Measurements from ENCODE around the gene HDAC8.

HDAC8 gene

DNA sequence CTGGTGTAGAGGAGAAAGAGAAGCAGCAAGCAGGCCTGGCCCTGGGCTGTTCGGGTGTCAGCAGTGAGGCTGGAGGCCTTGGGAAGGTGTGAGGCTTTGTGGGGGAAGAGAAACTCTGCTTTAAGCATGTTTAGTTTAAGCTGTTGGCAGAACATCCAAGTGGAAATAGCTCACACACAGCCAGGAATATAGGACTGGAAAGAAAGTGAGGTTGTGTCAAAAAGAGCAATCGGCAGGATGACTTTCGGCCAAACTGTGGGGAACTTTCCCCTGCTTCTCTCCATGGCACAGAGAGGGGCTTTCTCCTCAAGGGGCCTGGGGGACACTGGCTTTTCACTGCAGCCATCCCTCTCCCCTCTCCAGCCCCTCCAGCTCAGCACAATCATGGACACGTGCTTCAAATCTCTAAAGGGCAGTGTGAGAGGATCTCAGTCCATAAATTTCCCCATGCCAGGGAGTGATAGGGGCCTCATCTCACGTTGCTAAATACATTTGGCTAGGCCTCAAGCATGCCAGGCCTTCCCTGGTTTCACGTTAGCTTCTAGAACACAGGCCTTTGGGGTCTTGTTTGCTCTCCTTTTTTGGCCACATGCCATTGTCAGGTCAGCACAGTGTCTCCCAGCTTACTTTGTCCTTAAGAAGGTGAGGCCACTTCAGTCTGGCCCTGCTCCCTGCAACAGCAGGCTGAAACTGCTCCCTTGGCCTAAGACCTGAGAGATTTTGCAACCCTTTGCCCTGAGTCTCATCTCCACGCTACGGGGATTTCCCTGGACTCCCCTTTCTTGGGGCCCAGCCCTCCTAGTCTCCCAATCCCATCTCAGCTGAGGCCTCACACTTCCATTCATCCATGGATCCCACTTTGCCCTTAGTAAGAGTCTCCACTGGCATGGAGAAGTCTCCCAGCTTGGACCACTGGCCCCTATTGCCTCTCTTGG lies 258.7 kb downstream of the HDAC8 start:
- no peak for DNase-seq

DNA sequence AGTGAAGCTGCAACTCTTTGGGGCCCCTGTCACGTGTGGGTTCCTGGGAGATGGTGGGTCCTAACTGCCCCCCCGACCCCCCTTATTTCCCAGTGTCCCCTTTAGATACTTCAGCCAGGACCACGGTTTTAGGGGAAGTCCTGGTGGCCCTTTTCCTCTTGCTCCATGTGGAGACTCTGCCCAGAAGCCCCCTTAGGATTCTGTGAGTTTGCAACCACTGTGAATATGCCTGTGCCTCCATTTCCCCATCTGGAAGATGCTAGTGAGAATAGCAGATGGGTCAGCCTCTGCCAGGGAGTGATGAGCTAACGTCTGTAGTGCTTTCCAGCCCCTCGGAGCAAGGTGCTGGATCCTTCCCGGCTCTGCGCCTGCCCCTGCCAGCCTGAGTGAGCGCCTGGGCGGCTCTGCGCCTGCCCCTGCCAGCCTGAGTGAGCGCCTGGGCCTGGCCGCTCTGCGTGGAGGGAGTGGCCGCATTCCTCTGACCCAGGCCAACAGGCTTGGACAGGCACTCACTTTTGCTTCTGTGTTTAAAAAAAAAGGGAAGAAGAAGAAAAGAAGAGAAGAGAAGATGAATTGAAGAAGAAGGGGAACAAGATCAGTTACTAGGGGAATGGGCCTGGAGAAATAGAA lies 260.2 kb downstream of the HDAC8 start:
- DNase-seq: no peak

DNA sequence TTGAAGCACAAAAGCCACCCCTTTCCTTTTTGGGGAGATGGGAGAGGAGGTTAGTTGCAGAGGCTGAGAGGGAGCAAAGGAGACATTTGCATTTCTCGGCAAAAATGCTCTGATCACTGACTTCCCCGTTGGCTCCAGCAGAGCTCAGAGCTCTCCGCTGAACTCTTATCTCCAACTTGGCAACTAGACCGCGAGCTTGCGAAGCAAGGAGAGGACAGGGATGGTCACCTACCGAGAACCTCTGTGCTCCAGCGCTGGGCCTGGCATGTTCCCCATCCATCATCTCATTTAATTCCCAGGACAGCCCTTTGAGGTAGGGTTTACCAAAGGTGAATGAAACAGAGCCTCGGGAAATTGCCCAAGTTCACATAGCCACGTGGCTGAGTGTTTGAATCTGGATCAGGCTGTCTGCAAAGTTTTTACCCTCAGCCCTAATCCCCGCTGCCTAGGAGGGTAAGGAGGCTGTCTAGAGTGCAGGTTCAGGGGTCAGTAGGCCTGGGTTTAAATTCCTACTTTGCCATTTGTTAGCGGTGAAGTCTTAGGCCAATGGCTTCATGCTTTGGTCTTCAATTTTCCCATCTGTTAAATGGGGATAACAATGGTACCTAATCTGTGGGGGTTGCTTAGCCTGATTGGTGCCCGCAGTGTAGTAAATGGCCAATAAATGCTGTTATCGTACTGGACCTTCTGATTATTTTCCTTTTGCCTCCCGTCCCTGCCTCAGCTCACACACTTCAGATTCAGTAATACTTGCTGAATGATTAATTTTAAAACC lies 263.2 kb downstream of the HDAC8 start:
- DNase-seq: no peak

DNA sequence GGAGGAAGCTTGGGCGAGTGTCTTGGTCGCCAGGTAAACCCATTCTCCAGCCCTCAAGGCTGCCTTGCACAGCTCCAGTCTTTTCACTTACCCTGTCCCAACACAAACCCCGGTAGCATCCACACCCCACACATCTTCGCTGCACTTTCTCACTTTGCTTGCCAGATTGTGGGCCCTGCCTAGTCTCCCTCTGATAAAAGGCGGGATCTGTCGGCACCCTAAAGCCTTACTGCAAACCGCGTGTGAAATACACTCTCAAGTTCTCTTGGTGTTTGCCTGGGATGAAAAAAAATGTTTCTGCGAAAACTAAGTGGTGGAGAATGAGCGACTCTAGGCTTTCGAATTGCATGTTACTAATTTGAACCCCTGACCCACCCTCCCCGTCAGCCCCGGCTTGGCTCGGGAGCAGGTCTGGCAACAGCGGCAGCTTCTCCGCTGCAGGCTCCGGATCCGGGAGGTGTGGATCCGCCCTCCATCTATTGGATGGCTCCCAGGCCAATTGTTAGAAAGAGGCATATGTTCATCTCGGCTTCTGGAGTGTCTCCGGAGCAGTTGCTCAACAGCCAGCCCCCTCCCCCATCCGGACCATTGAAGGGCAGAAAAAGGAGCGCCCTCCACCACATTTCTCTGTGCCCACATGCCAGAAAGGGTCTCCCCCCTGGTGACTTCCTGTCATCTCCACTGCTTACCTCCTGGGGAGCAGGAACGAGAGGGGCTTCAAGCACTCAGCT lies 263.9 kb downstream of the HDAC8 start:
- DNase-seq: no peak

DNA sequence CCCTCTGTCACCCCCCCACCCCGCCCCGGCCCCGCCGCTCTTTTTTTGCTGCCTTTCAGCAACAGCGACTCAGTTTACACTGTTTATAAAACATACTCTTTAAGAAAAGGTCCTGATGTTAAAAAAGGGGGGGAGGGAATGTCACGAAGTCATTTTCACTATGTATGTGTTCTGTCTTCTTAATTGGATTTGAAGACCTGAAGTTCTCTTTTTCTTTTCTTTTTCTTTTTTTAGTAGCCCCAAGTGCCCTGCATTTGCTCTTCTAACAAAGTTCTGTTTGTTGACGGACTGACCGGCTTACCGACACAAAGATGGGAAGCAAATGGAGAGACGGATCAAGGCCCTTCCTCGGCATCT lies 264.5 kb downstream of the HDAC8 start:
- DNase-seq: no peak

DNA sequence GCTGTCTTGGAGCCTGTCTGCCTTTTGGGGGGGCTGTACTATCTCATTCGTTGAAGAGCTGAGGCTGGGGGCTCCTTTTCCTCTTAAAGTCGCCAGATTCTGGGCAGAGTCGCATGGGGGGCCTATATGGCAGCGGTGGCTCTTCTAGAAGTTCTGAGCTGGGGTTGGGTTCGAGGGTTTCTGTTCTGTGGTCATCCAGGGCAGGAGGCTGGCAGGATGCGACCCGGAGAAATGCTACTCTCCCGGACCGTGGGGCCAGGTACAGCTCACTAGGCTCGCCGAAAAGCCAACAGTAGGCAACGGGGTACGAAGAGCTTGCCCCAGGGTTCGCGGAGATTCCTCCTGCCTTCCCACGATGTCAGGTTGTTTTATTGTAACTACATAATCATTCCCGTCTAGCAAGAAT lies 265.0 kb downstream of the HDAC8 start:
- no peak for DNase-seq

DNA sequence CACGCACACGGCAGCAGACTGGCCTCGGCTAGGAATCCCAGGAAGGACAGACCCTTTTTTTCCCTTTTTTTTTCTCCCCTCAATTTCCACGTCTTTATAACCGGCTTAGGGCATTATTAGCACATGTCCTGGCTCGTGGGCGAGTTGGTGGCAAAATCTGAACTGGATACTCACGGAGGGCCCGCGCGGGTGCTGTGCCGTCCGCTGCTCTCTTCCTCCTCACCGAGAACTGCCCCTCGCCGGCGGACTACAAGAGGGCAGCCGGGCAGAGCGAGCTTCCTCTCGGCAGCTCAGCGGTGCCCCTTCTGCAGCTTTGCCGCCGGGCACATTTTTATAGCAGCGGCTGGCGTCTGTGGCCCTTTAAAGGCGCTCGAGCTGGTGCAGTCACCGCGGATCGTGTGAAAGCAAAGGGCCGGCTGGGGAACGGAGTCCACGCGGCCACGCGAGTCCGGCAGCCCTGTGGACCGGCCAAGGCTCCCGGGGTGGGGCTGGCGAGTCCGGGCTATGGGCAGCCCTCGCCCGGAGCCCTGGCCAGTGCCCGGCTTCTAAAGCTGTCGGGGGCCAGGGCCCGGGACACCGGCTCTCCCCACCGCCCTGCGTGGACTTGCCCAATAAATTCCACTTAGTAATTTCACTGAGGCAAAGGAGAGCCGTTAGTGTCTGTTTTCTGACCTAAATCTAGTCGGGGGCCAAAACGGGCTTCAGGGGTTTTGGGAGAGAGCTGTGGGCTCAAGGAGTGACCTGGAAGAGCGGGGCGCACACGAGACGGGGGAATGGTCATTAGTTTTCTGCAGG lies 265.6 kb downstream of the HDAC8 start:
- peak; percentile 5 to 38 for DNase-seq

DNA sequence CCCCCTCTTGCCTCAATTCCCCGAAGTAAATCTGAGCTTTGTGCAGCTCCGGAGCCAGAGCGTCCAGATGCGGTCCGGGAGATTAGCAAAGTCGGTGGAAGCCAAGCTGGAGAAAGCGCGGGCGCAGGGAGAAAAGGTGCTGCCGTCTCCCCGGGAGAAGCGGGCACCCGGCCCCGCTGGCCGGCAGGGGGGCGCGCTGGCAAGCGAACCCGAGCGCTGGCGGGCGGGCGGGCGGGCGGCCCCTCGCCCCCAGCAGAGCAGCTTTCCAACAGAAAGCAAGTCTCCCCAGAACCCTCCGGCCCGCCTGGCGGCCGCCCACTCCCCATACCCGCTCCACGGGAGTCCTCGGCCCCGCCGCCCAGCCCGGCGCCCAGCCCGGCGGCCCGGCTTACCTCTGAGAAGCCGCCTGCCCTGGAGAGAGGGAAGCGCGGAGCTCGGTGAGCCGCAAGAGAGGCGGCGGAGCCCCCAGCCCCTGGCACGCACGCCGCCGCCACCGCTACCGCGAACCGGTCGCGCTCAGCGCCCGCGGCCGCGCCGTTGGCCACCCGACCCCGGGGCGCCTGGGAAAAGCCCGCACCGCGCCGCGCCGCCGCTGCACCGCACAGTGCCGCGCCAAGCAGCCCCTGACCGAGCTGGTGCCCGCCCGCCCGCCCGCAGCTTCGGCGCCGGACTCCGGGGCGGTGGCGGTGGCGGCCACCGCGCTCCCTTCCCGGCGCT lies 266.4 kb downstream of the HDAC8 start:
- no peak for DNase-seq

DNA sequence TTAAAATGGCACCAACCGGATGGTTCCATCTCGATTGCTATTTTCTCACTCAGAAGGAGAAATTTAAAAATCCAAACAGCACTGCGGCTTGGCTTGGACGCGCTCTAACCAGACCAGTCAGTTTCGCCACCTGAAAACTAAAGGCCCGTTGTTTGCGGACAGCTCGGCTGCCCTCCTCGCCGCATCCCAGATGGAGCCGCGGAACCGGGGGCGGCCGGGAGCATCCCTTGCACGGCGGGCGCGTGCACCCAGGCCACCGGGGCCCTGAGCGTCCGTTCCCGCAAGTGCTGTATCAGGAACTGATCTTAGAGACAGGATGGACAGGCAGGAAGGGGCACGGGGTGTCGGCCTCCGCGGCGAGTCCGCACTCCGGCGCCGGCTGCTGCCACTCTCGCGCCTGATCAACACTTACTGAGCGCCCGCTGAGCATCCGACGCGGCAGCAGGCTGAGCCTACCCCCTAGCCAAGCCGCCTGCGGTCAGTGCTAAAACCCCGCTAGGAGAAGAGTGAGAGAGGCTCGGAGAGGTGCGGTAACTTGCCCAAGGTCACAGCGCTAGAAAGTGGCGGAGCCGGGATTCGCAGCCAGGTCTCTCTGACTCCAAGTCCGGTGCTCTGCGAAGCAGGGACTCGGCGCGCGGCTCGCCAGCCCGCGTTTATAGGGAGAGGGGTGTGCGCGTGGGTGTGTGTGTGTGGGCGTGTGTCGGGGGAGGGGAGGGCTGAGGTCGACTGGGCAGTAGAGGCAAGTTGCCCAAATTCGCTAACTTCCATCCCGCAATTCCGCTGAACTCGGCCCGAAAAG lies 267.2 kb downstream of the HDAC8 start, which contains the start of gene CITED1:
TSS of gene CITED1 (minus strand) at position 629 of the 799 bp plus-strand sequence. CDS start 3,045 bp downstream, outside the sequence.
- no peak for DNase-seq

DNA sequence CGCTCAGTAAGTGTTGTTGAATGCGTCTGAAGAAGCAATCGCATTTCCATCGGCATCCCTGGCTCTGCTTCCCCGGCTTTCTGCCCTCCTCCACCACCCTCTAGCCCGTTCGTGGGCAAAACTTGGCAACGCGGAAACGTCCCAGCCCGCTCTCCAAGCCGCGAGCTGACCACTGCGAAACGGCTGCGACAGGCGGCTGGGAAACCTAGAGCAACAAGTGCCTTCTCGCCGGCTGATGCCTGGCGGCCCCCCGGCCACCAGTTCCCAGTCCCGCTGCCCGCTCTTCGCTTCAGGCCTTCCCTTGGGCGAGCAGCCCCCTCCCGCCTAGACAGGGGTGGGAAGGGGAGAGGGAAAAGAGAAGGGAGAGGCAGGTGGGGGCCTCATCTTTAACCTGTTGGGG lies 267.8 kb downstream of the HDAC8 start:
- DNase-seq: no peak

DNA sequence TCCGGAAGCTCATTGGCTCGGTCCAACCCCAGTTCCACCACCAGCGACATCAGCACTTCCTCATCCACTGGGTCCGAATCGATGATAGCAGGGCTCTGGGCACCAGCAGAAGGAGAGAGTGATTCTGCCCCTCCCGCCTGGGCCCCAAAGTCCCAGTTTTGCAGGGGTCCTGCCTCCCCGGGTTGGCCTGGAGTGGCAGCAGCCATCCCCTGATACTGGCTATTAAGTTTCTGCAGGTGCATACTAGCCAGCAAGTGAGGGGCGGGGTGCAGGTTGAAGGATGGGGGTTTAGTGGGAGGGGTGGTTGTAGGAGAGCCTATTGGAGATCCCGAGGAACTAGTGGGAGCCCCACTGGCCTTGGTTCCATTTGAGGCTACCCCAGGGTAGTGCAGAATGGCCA lies 270.9 kb downstream of the HDAC8 start:
- DNase-seq: no peak

DNA sequence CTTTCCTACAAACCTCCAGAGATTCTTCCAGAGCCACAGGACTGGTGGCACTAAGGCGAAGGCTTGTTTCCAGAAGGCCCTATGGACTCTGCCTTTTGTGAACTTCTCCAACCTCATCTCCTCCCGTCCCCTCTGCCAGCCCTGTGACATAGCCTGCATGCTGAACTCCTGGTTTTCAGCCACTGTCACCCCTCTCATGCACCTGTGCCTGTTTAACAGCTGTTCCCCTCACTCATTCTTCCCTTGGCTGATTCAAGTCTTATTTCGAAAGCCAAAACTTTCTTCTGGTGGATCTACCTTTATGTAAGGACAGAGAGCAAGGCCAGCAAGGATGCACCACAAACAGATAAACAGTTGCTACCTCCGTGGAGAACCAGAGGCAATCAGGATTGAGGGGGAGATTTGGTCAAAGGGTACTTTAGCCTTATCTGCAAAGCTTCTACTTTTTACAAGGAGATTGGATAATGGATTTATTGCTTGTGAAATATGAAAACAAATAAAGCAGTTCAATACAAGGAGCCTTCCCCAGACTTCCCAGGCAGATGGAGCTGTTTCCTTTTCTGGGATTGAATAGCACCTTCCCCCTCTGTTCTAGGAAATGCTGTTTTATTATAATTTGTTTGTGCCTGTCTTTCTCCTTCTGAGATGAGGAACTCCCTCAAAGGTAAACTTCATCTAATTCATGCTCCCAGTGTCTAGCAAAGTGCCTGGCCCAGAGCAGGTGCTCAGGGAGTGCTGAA lies 272.6 kb downstream of the HDAC8 start:
- no peak for DNase-seq

DNA sequence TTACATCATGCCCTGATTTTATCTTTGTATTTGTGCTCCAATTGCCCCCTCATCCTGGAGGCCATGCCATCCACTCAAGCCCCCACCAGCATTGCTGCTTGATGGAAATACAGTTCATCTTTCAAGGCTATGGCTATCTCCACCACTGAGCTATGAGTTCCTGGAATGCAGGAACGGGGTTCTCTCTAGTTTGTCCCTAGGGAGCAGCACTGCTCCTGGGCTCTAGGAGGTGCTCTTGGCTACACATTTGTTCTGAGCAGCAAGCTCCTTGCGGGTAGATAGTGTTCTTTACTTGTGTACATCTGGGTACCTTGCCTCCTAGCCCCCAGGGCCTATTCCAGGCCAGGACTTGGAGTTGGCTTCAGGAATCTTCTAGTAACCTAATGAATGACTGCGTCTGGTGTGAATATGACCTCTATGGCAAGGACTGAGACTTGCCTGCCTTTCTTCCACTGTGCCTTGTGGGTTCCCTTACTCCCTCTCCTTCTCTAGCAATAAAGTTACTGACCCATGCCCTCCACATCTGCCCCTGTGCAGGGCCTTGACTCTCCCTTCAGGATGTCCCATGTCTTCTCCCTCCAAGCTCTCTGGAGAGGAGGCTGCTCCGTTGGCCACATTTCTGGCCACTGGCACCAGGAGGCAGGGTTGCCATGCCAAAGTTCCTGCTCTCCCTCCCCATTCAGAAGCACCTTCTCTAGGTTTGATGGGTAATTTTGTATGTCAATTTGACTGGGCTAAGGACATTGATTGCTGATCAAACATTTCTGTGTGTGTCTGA lies 274.5 kb downstream of the HDAC8 start:
- no peak for DNase-seq

DNA sequence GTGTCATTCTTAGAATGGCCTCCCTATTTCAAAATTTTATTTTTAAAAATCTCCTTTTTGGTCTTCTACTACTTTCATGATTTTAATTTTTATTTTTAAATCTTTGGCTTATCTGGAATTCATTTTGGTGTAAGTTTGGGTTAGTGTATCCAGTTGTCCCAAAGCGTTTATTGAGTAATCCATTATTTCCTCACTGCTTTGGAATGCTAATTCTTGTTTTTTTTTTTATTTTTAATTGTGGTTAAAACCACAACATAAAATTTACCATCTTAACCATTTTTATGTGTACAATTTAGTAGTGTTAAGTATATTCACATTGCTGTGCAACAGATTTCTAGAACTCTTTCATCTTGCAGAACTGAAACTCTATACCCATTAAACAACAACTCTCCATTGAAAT lies 275.7 kb downstream of the HDAC8 start:
- no peak for DNase-seq

DNA sequence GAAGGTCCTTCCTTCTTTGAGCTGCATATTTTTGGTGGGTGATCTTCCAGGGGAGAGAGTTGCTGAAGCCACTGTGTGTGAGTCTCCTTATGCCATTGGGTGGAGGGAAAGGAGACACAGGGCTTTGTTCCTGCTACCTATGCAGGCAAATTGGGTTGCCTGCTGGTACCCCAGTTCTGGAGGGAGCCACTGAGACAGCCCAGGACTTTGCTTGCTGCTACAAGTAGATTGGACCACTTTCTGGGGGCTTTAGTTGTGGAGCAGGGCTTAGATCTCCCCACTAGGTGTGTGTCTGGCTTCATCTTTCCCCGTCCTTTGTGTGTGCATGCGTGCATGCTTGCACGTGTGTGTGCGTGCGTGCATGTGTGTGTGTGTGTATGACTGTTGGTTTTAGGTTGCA lies 276.9 kb downstream of the HDAC8 start:
- no peak for DNase-seq

DNA sequence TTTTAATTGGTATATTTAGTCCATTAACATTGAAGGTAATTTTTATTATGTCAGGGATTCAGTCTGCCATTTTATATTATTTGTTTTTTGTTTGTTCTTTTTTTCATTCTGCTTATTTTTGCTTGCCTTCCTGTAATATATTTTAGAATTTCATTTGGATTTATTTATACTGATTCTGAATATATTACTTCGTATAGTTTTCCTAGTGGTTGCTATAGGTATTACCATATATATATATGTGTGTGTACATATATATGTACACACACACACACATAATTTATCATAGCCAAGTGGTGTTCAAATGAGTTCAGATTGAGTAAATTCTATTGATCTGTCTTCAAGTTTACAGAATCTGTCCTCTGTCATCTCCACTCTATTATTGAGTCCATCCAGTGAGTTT lies 278.1 kb downstream of the HDAC8 start:
- no peak for DNase-seq

DNA sequence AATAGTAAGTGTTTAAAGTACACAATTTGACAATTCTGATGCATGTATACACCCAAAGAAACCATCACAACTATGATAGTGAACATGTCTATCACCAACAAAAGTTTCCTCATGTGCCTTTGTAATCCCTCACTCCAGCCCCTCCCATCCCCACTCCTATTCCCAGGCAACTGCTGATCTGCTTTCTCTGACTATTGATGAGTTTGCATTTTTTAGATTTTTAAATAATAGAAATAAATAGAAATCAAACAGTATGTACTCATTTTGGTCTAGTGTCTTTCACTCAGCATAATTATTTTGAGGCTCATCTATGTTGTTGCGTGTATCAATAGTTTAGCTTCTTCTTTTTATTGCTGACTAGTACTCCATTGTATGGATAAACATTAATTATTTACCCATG lies 290.3 kb downstream of the HDAC8 start:
- DNase-seq: no peak

DNA sequence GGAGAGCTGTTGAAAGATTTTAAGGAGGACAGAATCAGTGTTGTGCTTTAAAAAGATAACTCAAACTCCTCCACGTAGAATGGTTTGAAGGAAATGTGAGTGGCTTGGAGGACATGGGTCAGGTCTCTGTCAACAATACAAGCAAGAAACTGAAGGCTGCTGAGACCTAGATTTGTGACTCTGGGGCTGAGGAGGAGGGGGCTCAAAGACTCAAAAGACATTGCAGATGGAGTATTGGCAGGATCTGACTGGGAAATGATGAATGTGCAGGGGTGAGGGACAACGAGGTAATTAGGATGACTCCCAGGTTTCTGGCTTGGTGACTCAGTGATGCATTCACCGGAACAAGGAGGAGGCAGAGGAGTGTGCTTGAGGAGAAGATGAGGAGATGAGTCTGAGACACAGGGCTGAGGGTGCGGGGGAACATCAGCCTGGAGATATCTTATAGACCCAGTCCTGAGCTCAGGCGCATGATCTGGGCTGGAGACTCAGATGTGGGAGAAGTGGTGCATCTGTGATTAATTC lies 292.3 kb downstream of the HDAC8 start:
- no peak for DNase-seq
